ENCODE measurements around the gene OLFML2B.
"Not testable (repeated sequence)": the region's sequence is repeated elsewhere in the genome, so short reads cannot be mapped to it uniquely, and the experiment has no call there.

The OLFML2B gene

GRCh38 chr1:162033428-162033827, 9.8 kb upstream of the OLFML2B start:
- DNase-seq: no peak

- peak; percentile 36 for DNase-seq
Observed at GRCh38 chr1:162030759-162031280, 7.2 kb upstream of the OLFML2B start.

GRCh38 chr1:162029157-162029556, 5.5 kb upstream of the OLFML2B start:
- DNase-seq: no peak

GRCh38 chr1:162028726-162029125, 5.1 kb upstream of the OLFML2B start:
- no peak for DNase-seq

GRCh38 chr1:162026881-162027280, 3.2 kb upstream of the OLFML2B start:
- no peak for DNase-seq

GRCh38 chr1:162025541-162025940, 1.9 kb upstream of the OLFML2B start:
- no peak for DNase-seq

GRCh38 chr1:162023181-162023546, 505 bp downstream of the OLFML2B start:
- DNase-seq: no peak

- DNase-seq: no peak
Observed at GRCh38 chr1:162022626-162023025, 1.0 kb downstream of the OLFML2B start.

- no peak for DNase-seq
Observed at GRCh38 chr1:162021124-162021523, 2.5 kb downstream of the OLFML2B start.

- DNase-seq: no peak
Observed at GRCh38 chr1:162020150-162020549, 3.5 kb downstream of the OLFML2B start.

- DNase-seq: no peak
Observed at GRCh38 chr1:162019446-162019845, 4.2 kb downstream of the OLFML2B start.

- DNase-seq: peak; percentile 85
Observed at GRCh38 chr1:162019006-162019405, 4.7 kb downstream of the OLFML2B start.

GRCh38 chr1:162018418-162018817, 5.3 kb downstream of the OLFML2B start:
- DNase-seq: no peak

- DNase-seq: not testable (repeated sequence)
Observed at GRCh38 chr1:162017791-162018190, 5.9 kb downstream of the OLFML2B start.

- no peak for DNase-seq
Observed at GRCh38 chr1:162016631-162017030, 7.0 kb downstream of the OLFML2B start.

- DNase-seq: no peak
Observed at GRCh38 chr1:162015196-162015595, 8.5 kb downstream of the OLFML2B start.

- DNase-seq: no peak
Observed at GRCh38 chr1:162014202-162014601, 9.5 kb downstream of the OLFML2B start.

- DNase-seq: no peak
Observed at GRCh38 chr1:162013289-162013688, 10.4 kb downstream of the OLFML2B start.

- peak; percentile 54 for DNase-seq
Observed at GRCh38 chr1:162011337-162012012, 12.2 kb downstream of the OLFML2B start.

- DNase-seq: no peak
Observed at GRCh38 chr1:162010175-162010506, 13.5 kb downstream of the OLFML2B start.

- DNase-seq: no peak
Observed at GRCh38 chr1:162009501-162010174, 14.0 kb downstream of the OLFML2B start.

- DNase-seq: no peak
Observed at GRCh38 chr1:162008799-162009198, 14.9 kb downstream of the OLFML2B start.

GRCh38 chr1:162007466-162007865, 16.2 kb downstream of the OLFML2B start:
- peak; percentile 14 for DNase-seq

GRCh38 chr1:162006081-162006480, 17.6 kb downstream of the OLFML2B start:
- DNase-seq: no peak
